ENCODE data around the gene GALNT10. TPM values are rescaled to one million over a fixed set of nuclear protein-coding genes. Genes with fewer than 3 reads are reported as not detected.

GALNT10 gene
- total RNA-seq, 1 donor from 2014 or later, result 20.6 TPM

- peaks cover 68% of the 10 kb centered on the region for H3K27me3 Mint-ChIP-seq
These were observed 276.1 kb downstream of the GALNT10 start for GRCh38 chr5:154466671-154467070.

GRCh38 chr5:154467655-154468354 is 277.3 kb downstream of the GALNT10 start:
- H3K27ac Mint-ChIP-seq, result no peak overlapping the region
- no peaks in the 10 kb centered on the region for H3K4me1 Mint-ChIP-seq (ENCODE audit: low read depth)
- H3K4me3 Mint-ChIP-seq (ENCODE audit: low read depth), result no peak overlapping the region
- H3K9me3 Mint-ChIP-seq (ENCODE audit: low read depth), result no peaks in the 10 kb centered on the region
- no peaks in the 10 kb centered on the region for H3K36me3 Mint-ChIP-seq (ENCODE audit: insufficient read depth)
- DNase-seq (ENCODE audit: low spot score, unreplicated experiment), result peak; percentile 82
- peaks cover 79% of the 10 kb centered on the region for H3K27me3 Mint-ChIP-seq
- TF ChIP-seq CTCF (IDR thresholded peaks at IDR 0.05; ENCODE audit: unreplicated experiment), result peak; percentile 94

More at GRCh38 chr5:154466671-154467070, 276.1 kb downstream of the GALNT10 start:
- no peak for TF ChIP-seq CTCF (IDR thresholded peaks at IDR 0.05; ENCODE audit: unreplicated experiment)
- Mint-ChIP-seq H3K4me1 (ENCODE audit: low read depth) (no peaks in the 10 kb centered on the region), H3K36me3 (ENCODE audit: insufficient read depth) (no peaks in the 10 kb centered on the region), H3K4me3 (ENCODE audit: low read depth) (no peak overlapping the region), H3K9me3 (ENCODE audit: low read depth) (no peaks in the 10 kb centered on the region), H3K27ac (no peak overlapping the region)
- no peak for DNase-seq (ENCODE audit: low spot score, unreplicated experiment)

GRCh38 chr5:154470137-154470536 is 279.6 kb downstream of the GALNT10 start:
- DNase-seq (ENCODE audit: low spot score, unreplicated experiment), result no peak
- TF ChIP-seq CTCF (IDR thresholded peaks at IDR 0.05; ENCODE audit: unreplicated experiment), result no peak
- no peak overlapping the region for H3K4me3 Mint-ChIP-seq (ENCODE audit: low read depth)
- H3K9me3 Mint-ChIP-seq (ENCODE audit: low read depth), result no peaks in the 10 kb centered on the region
- peaks cover 2% of the 10 kb centered on the region for H3K4me1 Mint-ChIP-seq (ENCODE audit: low read depth)
- no peak overlapping the region for H3K27ac Mint-ChIP-seq
- H3K36me3 Mint-ChIP-seq (ENCODE audit: insufficient read depth), result no peaks in the 10 kb centered on the region
- H3K27me3 Mint-ChIP-seq, result peaks cover 92% of the 10 kb centered on the region

Small RNA genes lying within 50 kb of the gene (microRNA-seq; reads per million reads assigned to microRNA genes)
- gene MIR1294 (ENCODE audit: borderline number of aligned reads, unreplicated experiment), result 7.2 reads per million, percentile 8 among the genes with 10 or more reads in this experiment

Other genes starting within 250 kb of the GALNT10 start
- gene FAM114A2, start 151.8 kb upstream of the GALNT10 start, total RNA-seq, result 20.0 and 23.6 TPM in 2 replicates
- gene MFAP3, start 151.8 kb upstream of the GALNT10 start, total RNA-seq, result 39.1 and 42.5 TPM in 2 replicates

Data from progenitor cell of endocrine pancreas (in vitro differentiated cells).